ENCODE results near the gene CCSER1.

DNA sequence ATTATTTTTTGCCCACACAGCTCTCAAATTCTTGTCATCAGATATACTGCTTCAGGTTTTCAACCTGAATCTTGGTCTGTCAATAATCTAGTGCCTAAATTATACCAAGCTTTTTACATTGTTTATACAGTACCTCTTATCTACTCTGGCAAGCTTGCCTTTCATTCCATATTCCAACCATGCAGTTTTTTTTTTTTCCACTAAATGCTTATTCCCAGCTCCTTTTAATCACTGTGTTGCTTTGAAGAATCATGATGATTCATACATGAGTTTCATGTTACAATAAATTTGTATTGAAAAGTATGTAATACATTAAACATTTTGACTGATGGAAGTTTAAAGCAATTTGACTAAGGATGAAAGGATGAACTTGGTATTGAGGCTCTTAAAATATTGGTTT, 949.0 kb downstream of the CCSER1 start:
- no peak for TF ChIP-seq EZH2phosphoT487 (IDR thresholded peaks at IDR 0.05; ENCODE audit: insufficient read depth, low read depth)
- TF ChIP-seq EZH2 (IDR thresholded peaks at IDR 0.05; ENCODE audit: insufficient read depth, poor library complexity, severe bottlenecking), result no peak

Measured in GM23248 (cell line).